NCI-H2171 (cell line): ENCODE results near the gene GPC6.

Experiments
- DNase-seq: peaks from one replicate; lab custom pipeline; 2025; lab: John Stamatoyannopoulos, UW

The GPC6 gene

GRCh38 chr13:94408314-94409036, 1181.9 kb downstream of the GPC6 start:
- DNase-seq: no peak

GRCh38 chr13:94411747-94412146, 1185.1 kb downstream of the GPC6 start:
- no peak for DNase-seq

- DNase-seq: no peak
Measured at GRCh38 chr13:94412870-94413597, 1186.4 kb downstream of the GPC6 start.

- DNase-seq: no peak
Measured at GRCh38 chr13:94413598-94413944, 1187.0 kb downstream of the GPC6 start.

DNA sequence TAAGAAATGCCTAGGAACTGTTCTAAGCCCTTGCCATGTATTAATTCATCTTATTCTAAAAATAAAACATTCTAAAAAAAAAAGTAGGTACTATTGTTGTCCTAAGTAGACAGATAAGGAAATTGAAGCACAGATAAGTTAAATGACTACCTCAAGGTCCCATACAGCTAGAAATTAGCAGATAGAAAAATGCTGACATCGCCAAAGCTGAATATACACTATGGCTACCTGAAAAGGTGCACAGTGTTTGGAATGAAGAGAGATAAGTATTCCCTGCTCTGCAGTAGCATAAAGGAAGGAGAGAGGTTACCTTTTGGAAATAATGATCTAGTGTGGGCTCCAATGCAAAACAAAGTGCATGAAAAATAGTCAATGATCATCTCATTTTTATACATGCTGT, 1187.5 kb downstream of the GPC6 start:
- DNase-seq: no peak

DNA sequence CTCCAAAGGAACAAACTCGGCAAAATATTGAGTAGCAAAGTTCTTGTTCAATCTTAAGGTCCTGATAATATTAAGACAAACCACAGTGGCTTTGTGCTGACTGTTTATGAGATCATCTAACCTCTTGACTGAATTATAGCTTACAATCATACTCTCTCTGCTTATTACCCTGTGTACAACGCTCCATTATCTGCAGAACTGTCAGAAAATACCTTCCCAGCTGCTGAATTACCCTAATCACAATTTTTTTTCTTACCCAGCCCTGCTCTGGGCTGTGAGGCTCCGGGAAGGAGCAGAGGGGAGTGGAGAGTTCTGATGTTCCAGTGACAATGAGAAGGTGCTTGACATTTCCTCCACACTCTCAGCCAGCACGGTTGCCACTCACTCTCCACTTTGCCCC, 1188.1 kb downstream of the GPC6 start:
- no peak for DNase-seq

DNA sequence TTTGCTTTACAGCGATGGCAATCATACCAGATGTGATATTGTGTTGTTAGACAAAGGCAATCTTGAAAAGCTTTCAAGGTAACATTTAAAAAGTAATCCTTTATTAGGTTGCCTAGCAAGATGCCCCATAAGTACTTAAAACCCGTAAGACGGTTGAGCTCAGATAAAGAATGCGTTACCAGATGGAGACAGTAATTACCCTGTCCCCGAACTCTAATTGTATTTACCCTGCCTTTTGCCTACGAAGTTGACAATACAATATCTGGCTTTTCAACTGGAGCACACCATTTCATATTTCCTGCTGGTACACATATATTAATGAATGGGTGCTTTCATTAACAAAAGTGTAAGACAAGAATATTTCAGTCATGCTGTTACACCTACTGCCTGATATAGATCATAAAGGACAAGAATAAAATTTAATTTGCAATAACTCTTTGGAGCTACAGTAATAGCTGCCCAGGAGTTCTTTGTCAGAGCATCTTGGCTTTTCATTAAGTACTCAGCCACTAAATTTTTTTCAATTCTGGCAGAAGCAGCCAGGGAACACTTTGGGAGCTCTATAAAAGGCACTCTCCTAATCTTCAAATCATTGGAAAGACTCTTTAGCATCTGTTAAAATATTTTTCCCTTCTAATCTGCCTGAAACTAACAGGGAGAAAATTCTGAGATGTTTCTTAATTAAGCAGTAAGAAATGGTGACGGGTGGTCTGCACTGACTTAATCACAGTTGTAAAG, 1189.1 kb downstream of the GPC6 start:
- DNase-seq: peak; percentile 36

DNA sequence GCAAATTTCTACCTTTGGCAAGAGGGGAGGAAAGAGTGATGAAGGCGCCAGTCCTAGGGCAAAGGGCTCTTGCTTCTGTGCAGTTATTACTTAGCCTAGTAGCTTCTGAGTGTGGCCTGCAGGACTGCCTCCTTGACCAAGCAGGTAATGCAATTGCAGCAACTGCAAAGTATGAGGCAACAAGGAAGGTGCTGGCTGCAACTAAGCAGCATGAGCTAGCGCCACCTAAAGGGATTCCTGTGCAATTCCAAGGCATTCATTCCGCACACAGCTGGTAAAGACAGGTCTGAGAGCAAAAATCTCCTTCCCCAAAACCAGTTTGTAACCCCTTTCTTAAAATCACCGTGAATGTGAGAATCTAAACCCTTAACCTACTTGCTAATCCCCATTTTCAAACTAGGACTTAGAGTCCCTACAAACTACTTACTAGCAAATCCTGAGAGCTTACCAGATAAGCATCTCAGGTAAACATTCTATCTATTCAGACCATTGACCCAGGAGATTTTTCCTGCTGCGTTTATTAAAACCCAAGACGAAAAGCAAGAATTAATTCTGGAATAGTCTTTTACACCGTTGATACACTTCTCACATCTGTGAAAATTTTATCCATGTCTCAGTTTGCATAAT, 1190.0 kb downstream of the GPC6 start:
- no peak for DNase-seq

DNA sequence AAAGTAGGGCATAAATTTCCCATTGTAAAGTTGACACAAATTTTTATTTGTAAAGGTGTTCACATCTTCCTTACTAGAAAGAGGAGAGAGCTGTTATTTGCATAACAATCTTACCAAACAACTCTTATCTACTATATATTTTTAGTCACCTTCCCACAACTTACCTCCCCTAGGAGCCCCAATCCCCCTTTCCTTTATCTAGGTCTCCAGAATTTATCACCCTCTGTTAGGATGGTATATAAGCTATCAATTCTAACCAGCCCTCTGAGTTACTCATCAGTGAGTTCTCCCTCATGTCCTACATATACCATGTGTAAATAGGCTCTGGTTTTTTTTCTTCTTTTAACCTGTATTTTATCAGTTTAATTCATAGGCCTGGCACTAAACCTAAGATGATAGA, 1190.7 kb downstream of the GPC6 start:
- no peak for DNase-seq

- no peak for DNase-seq
Measured at GRCh38 chr13:94419304-94419924, 1192.8 kb downstream of the GPC6 start.

DNA sequence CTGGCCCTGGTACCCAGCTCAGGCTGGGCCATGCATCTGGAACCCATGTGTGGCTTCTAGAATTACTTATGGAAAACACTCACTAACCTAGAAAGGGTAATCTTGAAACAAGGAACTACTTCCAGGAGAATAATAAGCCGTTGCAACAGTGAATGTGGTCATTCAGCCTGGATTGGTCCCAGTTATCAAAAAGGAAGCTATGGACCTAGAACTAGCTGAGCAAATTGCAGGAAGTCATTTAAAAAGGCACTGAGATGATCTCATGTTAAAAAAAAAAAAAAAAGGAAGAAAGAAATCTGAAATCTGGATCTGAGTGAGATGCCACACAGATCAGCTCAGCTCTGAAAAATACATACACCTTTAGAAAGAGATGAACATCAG, 1193.3 kb downstream of the GPC6 start:
- DNase-seq: no peak

DNA sequence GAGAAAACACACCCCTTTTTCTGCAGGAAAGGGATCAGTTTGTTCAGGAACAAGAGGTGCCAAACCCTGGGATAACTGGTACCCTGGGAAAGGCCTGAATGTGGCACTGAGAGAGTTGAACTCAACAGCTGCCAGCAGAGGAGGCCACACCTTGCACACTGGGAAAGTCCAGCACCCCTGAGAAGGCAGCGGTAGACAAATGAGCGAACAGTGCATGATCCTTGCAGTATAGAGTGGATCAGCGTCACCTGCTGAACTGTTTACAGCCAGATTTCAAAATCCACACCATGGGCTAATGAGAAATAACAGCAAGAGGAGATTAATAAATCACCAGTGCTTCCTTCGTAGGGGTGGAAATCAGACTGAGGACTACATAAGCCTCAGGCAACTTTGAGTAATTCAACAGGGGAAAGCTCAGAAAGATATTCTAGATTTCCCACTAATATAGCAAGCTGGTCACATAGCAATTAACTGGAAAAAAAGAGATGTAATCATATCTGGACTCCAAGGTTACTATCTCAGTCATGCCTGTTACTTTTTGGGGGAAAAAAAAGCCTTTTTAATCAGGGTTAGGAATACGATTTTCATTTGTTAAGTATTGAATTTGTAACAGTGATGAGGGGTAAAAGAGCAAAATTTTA, 1200.8 kb downstream of the GPC6 start:
- no peak for DNase-seq

DNA sequence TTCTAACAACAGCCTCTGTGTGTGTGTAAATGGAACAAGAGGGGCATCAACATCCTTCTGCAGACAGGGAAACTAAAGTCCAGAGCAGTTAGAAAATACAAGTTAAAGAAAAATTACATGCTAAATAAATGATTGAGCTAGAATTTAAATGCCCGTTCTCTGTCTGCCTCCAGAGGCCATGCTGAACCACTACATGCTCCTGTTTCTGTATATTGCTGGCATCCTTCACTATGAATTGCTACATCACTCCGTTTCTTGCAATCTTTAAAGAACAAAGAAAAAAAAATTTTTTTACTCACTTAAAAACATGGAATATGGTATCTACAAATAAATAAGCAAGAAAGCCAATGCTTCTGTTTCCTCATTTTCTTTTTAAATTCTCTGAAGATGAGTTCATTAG, 1205.0 kb downstream of the GPC6 start:
- DNase-seq: no peak

- DNase-seq: no peak
Measured at GRCh38 chr13:94431987-94432386, 1205.4 kb downstream of the GPC6 start.

GRCh38 chr13:94433055-94433961, 1206.7 kb downstream of the GPC6 start:
- DNase-seq: peak; percentile 81

DNA sequence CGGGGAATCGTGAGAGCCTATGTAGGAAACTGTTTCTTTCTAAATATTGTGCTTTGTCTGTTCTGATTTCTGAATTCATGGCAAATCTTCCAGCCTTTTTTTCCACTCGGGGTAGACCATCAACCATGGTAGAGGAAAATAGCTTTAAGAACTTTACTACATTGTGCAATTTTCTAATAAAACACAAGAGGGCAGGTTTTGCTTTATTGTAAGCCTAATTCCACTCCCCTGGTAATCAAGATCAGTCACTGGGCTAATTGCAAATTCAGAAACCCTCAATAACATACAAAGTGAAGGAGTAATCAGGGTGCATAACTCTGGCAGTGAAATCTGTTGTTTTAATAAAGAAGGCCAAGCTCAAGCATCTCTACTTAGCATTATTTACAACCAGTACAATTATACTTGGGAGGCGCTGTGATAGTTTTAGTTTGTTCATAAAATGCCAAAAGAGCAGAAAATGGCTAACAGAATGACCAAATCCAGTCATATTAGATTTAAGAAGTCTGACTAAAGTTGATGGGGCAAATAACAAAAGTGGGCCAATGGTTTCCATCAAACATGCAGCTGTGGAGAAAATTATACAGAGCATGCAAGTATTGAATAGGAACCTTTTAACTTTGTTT, 1209.1 kb downstream of the GPC6 start:
- DNase-seq: peak; percentile 60

GRCh38 chr13:94444826-94445225, 1218.2 kb downstream of the GPC6 start:
- no peak for DNase-seq

- no peak for DNase-seq
Measured at GRCh38 chr13:94454334-94454733, 1227.7 kb downstream of the GPC6 start.

DNA sequence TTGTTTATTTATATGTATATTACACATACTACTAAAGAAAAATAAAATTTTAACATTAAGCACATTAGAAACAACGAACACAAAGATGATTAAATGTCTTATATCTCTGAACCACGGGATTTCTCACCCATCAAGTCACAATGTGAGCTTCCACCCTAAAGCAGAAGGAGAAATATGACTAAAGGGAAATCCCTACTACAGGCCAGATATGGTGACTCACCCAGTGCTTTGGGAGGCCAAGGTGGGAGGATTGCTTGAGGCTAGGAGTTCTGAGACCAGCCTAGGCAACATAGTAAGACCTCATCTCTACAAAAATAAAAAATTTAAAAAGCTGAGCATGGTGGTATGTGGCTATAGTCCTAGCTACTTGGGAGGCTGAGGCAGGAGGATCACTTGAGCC, 1228.3 kb downstream of the GPC6 start:
- DNase-seq: no peak

DNA sequence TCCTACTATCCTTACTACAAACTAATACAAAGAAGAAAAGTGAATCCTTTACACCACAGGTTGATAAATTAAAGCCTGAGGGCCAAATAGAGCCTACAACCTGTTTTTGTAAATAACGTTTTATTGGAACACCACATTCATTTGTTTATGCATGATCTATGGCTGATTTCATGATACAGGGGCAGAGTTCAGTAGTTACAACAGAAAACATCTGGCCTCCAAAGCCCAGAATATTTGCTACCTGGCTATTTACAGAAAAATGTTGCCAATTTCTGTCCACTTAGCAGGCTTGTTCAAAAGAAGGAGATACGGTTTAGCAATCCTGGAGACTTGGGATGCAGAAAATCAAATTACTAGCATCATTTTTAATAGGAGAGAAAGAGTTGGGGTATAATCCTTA, 1228.8 kb downstream of the GPC6 start:
- no peak for DNase-seq
